HG02798 (cell line): ENCODE measurements around the gene GAD1.

ENCODE experiments used
- ATAC-seq: cut with Tn5 transposase; IDR thresholded peaks from one replicate; pipeline ENCODE4 v1.9.1; 2021; ENCODE audit warnings: mild to moderate bottlenecking; ENCODE audit not compliant: unreplicated experiment, poor library complexity

The GAD1 gene

GRCh38 chr2:170816504-170817092, at the start of gene GAD1:
GAD1 (plus strand) TSS chr2:170816887; CDS start chr2:170818592, 1,705 bp downstream.
- ATAC-seq = peak; percentile 65

GRCh38 chr2:170770008-170770605, 46.6 kb upstream of the GAD1 start, which contains the start of gene ERICH2:
ERICH2 (plus strand) TSS chr2:170770378; CDS start chr2:170770682, 304 bp downstream.
- peak; percentile 50 for ATAC-seq

- peak; percentile 86 for ATAC-seq
Measured at GRCh38 chr2:170770606-170771420, 45.9 kb upstream of the GAD1 start.

GRCh38 chr2:170771421-170771937, 45.2 kb upstream of the GAD1 start:
- no peak for ATAC-seq

GRCh38 chr2:170772295-170772694, 44.4 kb upstream of the GAD1 start:
- no peak for ATAC-seq

- no peak for ATAC-seq
Measured at GRCh38 chr2:170774074-170774473, 42.6 kb upstream of the GAD1 start.

- no peak for ATAC-seq
Measured at GRCh38 chr2:170778900-170779299, 37.8 kb upstream of the GAD1 start.

- ATAC-seq = no peak
Measured at GRCh38 chr2:170779304-170779703, 37.4 kb upstream of the GAD1 start.

- ATAC-seq = no peak
Measured at GRCh38 chr2:170782673-170783072, 34.0 kb upstream of the GAD1 start.

GRCh38 chr2:170783549-170783948, 33.1 kb upstream of the GAD1 start:
- no peak for ATAC-seq

- ATAC-seq = no peak
Measured at GRCh38 chr2:170798996-170799395, 17.7 kb upstream of the GAD1 start.

GRCh38 chr2:170806548-170806947, 10.1 kb upstream of the GAD1 start:
- ATAC-seq = no peak

- no peak for ATAC-seq
Measured at GRCh38 chr2:170812710-170813600, 3.7 kb upstream of the GAD1 start.

- ATAC-seq = no peak
Measured at GRCh38 chr2:170813611-170814532, 2.8 kb upstream of the GAD1 start.

GRCh38 chr2:170814533-170815230, 2.0 kb upstream of the GAD1 start:
- ATAC-seq = no peak

GRCh38 chr2:170815311-170815710, 1.4 kb upstream of the GAD1 start:
- ATAC-seq = no peak

- ATAC-seq = peak; percentile 50
Measured at GRCh38 chr2:170815746-170816503, 762 bp upstream of the GAD1 start.
